B cell (primary cell): ENCODE data around the gene ARHGAP26.

Source experiments
- EZH2 ChIP-seq: IDR thresholded peaks from 2 replicates; pipeline ENCODE4 v1.6.1; 2012; ENCODE audit warnings: borderline replicate concordance, low read depth, mild to moderate bottlenecking, moderate library complexity, low read length; ENCODE audit not compliant: insufficient read depth, poor library complexity, severe bottlenecking
- TF ChIP-seq, protein P1 (sequence below): fragments of 200-600 bp; IDR thresholded peaks from one replicate; pipeline ENCODE4 v1.8.0; 2022; ENCODE audit warnings: antibody characterized with exemption, mild to moderate bottlenecking

DNA sequence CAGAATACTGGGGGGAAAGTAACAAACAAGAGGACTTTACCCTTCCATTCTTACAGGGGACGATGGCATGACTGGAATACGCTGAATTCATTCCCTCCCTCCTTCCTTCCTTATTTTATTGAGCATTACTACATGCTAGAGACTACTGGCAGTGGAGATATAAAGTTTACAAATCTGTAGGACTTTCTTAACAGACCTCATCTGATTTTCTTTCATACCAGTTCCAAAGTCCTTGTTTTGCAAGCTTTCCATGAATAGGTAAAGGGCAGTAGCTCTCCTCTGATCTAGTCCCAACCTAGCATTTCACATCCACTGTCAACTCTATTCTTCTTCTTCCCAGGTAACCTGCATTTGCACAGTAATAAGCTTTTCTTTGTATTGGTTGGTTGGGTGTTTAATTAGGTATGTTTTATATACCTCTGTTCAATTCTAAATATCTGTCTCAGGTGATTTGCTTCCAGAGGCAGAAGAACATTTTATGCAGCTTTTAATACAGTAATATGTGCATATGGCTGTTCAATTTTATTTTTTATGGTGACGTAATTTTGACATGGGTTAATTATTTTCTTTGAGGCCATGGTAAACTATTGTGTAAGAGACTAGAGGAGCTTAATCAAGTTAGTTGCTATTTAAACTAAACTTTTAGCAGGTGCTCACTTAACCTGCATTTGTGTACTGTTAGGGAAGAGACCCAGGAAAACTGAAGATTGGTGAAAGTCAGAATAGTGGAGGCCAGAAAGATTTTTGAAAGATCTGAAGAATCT lies 150.9 kb downstream of the ARHGAP26 start:
- TF ChIP-seq, protein P1, sequence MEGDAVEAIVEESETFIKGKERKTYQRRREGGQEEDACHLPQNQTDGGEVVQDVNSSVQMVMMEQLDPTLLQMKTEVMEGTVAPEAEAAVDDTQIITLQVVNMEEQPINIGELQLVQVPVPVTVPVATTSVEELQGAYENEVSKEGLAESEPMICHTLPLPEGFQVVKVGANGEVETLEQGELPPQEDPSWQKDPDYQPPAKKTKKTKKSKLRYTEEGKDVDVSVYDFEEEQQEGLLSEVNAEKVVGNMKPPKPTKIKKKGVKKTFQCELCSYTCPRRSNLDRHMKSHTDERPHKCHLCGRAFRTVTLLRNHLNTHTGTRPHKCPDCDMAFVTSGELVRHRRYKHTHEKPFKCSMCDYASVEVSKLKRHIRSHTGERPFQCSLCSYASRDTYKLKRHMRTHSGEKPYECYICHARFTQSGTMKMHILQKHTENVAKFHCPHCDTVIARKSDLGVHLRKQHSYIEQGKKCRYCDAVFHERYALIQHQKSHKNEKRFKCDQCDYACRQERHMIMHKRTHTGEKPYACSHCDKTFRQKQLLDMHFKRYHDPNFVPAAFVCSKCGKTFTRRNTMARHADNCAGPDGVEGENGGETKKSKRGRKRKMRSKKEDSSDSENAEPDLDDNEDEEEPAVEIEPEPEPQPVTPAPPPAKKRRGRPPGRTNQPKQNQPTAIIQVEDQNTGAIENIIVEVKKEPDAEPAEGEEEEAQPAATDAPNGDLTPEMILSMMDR: no peak
- no peak for TF ChIP-seq EZH2
